Suprapubic skin (tissue), 4 donors: ENCODE data around the gene NCAM2.

Experiments used
- POLR2A ChIP-seq, 2 donors: fragments of 450-650 bp; IDR thresholded peaks; one replicate each; pipeline ENCODE4 v1.6.1; 2017; ENCODE audit warnings: antibody characterized with exemption in 2 of 2, mild to moderate bottlenecking in 2 of 2, moderate library complexity in 2 of 2
- POLR2AphosphoS5 ChIP-seq, 3 donors: sonication (generic); formaldehyde crosslinking; IDR thresholded peaks; one replicate each; pipeline ENCODE4 v1.6.1; 2017; ENCODE audit warnings: antibody characterized with exemption in 3 of 3
- TF ChIP-seq, protein P1 (sequence below), 2 donors: fragments of 200-600 bp in 1 of 2; fragments of 450-650 bp in 1 of 2; sonication (generic) in 1 of 2; IDR thresholded peaks; one replicate each; pipeline ENCODE4 v1.5.1; 2016 to 2019; ENCODE audit warnings: antibody characterized with exemption in 2 of 2, mild to moderate bottlenecking in 1 of 2, moderate library complexity in 1 of 2

DNA sequence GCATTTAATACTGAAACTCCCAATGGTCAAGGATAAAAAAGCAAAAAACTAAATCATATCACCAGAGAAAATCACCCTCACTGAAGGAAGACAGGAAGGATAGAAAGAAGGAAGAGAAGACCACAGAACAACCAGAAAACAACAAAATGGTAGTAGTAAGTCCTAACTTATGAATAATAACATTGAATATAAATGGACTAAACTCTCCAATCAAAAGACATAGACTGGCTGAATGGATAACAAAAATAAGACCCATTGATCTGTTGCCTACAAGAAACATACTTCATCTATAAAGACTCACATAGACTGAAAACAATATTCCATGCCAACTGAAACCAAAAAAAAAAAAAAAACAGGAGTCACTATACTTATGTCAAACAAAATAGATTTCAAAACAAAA lies 347.7 kb downstream of the NCAM2 start:
- TF ChIP-seq, protein P1, sequence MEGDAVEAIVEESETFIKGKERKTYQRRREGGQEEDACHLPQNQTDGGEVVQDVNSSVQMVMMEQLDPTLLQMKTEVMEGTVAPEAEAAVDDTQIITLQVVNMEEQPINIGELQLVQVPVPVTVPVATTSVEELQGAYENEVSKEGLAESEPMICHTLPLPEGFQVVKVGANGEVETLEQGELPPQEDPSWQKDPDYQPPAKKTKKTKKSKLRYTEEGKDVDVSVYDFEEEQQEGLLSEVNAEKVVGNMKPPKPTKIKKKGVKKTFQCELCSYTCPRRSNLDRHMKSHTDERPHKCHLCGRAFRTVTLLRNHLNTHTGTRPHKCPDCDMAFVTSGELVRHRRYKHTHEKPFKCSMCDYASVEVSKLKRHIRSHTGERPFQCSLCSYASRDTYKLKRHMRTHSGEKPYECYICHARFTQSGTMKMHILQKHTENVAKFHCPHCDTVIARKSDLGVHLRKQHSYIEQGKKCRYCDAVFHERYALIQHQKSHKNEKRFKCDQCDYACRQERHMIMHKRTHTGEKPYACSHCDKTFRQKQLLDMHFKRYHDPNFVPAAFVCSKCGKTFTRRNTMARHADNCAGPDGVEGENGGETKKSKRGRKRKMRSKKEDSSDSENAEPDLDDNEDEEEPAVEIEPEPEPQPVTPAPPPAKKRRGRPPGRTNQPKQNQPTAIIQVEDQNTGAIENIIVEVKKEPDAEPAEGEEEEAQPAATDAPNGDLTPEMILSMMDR (IDR thresholded peaks at IDR 0.05): no peak
- TF ChIP-seq POLR2AphosphoS5 (IDR thresholded peaks at IDR 0.05) (no peak), POLR2A (IDR thresholded peaks at IDR 0.05) (no peak)
